Measurements from ENCODE around the gene ZSWIM1. TPM values are rescaled to one million over a fixed set of nuclear protein-coding genes. Genes with fewer than 3 reads are reported as not detected.

The ZSWIM1 gene
- total and polyA plus RNA-seq, 2 of the 13 experiments (the other 11 are each of a cell fraction or from before 2014, with no cell fraction given): 9.5 to 11.7 TPM

DNA sequence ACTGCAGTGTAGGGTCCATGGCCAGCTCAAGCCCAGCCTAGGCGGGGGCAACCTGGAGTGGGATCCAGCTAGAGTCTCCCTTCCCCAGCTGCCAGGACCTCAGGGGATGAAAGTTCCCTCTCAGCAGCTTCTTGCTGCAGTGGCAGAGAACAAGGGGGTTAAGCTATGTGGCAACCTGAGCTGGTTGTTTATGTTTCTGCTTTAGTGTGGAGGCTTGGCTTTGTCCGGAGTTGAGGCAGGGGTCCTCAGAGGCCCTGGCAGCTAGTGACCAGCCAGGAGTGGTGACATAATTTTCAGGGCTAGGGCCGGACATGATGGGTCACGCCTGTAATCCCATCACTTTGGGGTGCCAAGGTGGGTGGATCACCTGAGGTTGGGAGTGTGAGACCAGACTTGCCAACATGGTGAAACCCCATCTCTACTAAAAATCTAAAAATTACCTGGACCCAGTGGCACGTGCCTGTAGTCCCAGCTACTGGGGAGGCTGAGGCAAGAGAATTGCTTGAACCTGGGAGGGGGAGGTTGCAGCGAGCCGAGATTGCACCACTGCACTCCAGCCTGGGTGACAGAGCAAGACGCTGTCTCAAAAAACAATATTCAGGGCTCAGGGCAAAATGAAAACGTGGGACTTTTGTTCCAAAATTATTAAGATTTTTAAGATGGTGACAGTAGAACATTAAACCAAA is 44.9 kb downstream of the ZSWIM1 start (continued):
- TF ChIP-seq, protein P1, sequence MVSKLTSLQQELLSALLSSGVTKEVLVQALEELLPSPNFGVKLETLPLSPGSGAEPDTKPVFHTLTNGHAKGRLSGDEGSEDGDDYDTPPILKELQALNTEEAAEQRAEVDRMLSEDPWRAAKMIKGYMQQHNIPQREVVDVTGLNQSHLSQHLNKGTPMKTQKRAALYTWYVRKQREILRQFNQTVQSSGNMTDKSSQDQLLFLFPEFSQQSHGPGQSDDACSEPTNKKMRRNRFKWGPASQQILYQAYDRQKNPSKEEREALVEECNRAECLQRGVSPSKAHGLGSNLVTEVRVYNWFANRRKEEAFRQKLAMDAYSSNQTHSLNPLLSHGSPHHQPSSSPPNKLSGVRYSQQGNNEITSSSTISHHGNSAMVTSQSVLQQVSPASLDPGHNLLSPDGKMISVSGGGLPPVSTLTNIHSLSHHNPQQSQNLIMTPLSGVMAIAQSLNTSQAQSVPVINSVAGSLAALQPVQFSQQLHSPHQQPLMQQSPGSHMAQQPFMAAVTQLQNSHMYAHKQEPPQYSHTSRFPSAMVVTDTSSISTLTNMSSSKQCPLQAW (CRISPR knock-in tag; IDR thresholded peaks at IDR 0.05): peak; percentile 76; the same call in 1 of the 2 replicates
- TF ChIP-seq CBFB (CRISPR knock-in tag; IDR thresholded peaks at IDR 0.05): 0 out of 2 replicates have a peak, but pooled peaks have one; percentile 34
- TF ChIP-seq, protein P2, sequence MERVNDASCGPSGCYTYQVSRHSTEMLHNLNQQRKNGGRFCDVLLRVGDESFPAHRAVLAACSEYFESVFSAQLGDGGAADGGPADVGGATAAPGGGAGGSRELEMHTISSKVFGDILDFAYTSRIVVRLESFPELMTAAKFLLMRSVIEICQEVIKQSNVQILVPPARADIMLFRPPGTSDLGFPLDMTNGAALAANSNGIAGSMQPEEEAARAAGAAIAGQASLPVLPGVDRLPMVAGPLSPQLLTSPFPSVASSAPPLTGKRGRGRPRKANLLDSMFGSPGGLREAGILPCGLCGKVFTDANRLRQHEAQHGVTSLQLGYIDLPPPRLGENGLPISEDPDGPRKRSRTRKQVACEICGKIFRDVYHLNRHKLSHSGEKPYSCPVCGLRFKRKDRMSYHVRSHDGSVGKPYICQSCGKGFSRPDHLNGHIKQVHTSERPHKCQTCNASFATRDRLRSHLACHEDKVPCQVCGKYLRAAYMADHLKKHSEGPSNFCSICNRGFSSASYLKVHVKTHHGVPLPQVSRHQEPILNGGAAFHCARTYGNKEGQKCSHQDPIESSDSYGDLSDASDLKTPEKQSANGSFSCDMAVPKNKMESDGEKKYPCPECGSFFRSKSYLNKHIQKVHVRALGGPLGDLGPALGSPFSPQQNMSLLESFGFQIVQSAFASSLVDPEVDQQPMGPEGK (CRISPR knock-in tag; IDR thresholded peaks at IDR 0.05): peak; percentile 28; the same call in 1 of the 2 replicates
- peak; percentile 57; the same call in 1 of the 2 replicates for TF ChIP-seq ZMAT3 (CRISPR knock-in tag; conservative IDR thresholded peaks at IDR 0.05)
- TF ChIP-seq, protein P3, sequence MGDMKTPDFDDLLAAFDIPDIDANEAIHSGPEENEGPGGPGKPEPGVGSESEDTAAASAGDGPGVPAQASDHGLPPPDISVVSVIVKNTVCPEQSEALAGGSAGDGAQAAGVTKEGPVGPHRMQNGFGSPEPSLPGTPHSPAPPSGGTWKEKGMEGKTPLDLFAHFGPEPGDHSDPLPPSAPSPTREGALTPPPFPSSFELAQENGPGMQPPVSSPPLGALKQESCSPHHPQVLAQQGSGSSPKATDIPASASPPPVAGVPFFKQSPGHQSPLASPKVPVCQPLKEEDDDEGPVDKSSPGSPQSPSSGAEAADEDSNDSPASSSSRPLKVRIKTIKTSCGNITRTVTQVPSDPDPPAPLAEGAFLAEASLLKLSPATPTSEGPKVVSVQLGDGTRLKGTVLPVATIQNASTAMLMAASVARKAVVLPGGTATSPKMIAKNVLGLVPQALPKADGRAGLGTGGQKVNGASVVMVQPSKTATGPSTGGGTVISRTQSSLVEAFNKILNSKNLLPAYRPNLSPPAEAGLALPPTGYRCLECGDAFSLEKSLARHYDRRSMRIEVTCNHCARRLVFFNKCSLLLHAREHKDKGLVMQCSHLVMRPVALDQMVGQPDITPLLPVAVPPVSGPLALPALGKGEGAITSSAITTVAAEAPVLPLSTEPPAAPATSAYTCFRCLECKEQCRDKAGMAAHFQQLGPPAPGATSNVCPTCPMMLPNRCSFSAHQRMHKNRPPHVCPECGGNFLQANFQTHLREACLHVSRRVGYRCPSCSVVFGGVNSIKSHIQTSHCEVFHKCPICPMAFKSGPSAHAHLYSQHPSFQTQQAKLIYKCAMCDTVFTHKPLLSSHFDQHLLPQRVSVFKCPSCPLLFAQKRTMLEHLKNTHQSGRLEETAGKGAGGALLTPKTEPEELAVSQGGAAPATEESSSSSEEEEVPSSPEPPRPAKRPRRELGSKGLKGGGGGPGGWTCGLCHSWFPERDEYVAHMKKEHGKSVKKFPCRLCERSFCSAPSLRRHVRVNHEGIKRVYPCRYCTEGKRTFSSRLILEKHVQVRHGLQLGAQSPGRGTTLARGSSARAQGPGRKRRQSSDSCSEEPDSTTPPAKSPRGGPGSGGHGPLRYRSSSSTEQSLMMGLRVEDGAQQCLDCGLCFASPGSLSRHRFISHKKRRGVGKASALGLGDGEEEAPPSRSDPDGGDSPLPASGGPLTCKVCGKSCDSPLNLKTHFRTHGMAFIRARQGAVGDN (CRISPR knock-in tag; IDR thresholded peaks at IDR 0.05): peak; percentile 26; the same call in 1 of the 2 replicates
- TF ChIP-seq, protein P4, sequence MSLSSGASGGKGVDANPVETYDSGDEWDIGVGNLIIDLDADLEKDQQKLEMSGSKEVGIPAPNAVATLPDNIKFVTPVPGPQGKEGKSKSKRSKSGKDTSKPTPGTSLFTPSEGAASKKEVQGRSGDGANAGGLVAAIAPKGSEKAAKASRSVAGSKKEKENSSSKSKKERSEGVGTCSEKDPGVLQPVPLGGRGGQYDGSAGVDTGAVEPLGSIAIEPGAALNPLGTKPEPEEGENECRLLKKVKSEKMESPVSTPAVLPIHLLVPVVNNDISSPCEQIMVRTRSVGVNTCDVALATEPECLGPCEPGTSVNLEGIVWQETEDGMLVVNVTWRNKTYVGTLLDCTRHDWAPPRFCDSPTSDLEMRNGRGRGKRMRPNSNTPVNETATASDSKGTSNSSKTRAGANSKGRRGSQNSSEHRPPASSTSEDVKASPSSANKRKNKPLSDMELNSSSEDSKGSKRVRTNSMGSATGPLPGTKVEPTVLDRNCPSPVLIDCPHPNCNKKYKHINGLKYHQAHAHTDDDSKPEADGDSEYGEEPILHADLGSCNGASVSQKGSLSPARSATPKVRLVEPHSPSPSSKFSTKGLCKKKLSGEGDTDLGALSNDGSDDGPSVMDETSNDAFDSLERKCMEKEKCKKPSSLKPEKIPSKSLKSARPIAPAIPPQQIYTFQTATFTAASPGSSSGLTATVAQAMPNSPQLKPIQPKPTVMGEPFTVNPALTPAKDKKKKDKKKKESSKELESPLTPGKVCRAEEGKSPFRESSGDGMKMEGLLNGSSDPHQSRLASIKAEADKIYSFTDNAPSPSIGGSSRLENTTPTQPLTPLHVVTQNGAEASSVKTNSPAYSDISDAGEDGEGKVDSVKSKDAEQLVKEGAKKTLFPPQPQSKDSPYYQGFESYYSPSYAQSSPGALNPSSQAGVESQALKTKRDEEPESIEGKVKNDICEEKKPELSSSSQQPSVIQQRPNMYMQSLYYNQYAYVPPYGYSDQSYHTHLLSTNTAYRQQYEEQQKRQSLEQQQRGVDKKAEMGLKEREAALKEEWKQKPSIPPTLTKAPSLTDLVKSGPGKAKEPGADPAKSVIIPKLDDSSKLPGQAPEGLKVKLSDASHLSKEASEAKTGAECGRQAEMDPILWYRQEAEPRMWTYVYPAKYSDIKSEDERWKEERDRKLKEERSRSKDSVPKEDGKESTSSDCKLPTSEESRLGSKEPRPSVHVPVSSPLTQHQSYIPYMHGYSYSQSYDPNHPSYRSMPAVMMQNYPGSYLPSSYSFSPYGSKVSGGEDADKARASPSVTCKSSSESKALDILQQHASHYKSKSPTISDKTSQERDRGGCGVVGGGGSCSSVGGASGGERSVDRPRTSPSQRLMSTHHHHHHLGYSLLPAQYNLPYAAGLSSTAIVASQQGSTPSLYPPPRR (CRISPR knock-in tag; IDR thresholded peaks at IDR 0.05; ENCODE audit: borderline replicate concordance): 0 out of 2 replicates have a peak, but pooled peaks have one; percentile 2
- 0 out of 2 replicates have a peak, but pooled peaks have one; percentile 53 for TF ChIP-seq TGIF2 (CRISPR knock-in tag; IDR thresholded peaks at IDR 0.05)
- 0 out of 2 replicates have a peak, but pooled peaks have one; percentile 51 for TF ChIP-seq NRL (CRISPR knock-in tag; IDR thresholded peaks at IDR 0.05; ENCODE audit: borderline replicate concordance)
- TF ChIP-seq CEBPB (IDR thresholded peaks at IDR 0.05; ENCODE audit: borderline replicate concordance, low read depth, low read length): peak; percentile 71
- peak; percentile 44; the same call in 1 of the 2 replicates for TF ChIP-seq ZBTB38 (CRISPR knock-in tag; IDR thresholded peaks at IDR 0.05)
- TF ChIP-seq ZNF138 (CRISPR knock-in tag; IDR thresholded peaks at IDR 0.05; ENCODE audit: low read depth): 0 out of 2 replicates have a peak, but pooled peaks have one; percentile 56
